ENCODE data around the gene DIS3L. TPM values are rescaled to one million over a fixed set of nuclear protein-coding genes. Genes with fewer than 3 reads are reported as not detected.

The DIS3L gene
- total RNA-seq, 4 donors from 2014 or later = 12.5 to 34.0 (median 20.6) TPM

DNA sequence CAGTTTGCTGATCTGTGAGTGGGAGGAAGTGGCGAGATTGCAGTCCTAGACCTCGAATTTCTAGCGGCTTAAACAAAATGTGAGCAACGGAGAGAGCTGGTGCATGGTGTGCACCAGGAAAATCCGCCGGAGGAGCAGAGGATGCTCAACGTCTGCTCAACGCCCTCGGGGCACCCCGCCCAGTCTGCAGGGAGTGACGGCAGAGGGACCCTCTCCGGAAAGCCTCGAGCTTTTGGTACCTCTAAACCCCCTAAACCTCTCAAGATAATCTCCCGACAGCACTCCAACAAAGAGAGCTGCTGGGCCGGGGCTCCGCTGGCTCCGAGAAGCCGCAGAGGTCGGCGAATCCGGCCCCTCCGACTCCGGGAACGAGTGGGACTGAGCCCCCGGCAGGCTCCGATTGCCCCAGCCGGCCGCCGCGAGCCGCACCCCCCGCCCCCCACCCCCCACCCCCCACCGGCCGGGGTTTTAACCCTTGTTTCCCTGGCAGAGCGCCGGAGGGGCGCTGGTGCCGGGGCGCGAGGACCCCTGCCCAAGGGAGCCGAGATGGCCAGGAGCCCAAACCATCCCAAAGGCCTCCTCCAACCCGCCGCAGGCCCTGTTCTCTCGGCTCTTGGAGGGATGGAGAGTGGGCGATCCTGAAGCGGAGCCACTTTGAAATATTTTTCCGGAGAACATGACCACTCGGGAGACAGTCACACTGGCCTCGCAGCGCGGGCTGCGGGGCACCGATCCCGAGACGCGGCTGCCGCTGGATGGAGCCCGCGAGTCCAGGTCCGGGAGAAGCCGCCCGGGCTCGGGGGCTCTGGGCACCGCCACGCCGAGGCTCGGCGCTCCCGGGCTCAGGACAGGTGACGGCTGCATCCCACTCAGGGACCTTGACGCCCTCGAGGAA lies 41.3 kb upstream of the DIS3L start:
- TF ChIP-seq POLR2A (IDR thresholded peaks at IDR 0.05) = no peak
- TF ChIP-seq, protein P1, sequence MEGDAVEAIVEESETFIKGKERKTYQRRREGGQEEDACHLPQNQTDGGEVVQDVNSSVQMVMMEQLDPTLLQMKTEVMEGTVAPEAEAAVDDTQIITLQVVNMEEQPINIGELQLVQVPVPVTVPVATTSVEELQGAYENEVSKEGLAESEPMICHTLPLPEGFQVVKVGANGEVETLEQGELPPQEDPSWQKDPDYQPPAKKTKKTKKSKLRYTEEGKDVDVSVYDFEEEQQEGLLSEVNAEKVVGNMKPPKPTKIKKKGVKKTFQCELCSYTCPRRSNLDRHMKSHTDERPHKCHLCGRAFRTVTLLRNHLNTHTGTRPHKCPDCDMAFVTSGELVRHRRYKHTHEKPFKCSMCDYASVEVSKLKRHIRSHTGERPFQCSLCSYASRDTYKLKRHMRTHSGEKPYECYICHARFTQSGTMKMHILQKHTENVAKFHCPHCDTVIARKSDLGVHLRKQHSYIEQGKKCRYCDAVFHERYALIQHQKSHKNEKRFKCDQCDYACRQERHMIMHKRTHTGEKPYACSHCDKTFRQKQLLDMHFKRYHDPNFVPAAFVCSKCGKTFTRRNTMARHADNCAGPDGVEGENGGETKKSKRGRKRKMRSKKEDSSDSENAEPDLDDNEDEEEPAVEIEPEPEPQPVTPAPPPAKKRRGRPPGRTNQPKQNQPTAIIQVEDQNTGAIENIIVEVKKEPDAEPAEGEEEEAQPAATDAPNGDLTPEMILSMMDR (IDR thresholded peaks at IDR 0.05) = peak; percentile 31 to 62 (median 46)
- H3K27ac ChIP-seq = no peak overlapping the region
- peak overlapping the region; percentile 35 to 74 (median 48) for H3K4me3 ChIP-seq
- H3K27me3 ChIP-seq = peaks cover 16 to 85% (median 29%) of the 10 kb centered on the region in 4 donors
- intact Hi-C loops (cut with DNase I) = no loop called here
- DNase-seq = no peak
- WGBS, 2 donors = 5% methylated on average over 30 of the region's 72 CpGs; no CpG with 5 or more reads in 1 of the 2 donors
- H3K4me1 ChIP-seq = peaks cover 21 to 34% (median 26%) of the 10 kb centered on the region in 3 donors
- H3K9me3 ChIP-seq = no peaks in the 10 kb centered on the region
- H3K36me3 ChIP-seq = no peaks in the 10 kb centered on the region

DNA sequence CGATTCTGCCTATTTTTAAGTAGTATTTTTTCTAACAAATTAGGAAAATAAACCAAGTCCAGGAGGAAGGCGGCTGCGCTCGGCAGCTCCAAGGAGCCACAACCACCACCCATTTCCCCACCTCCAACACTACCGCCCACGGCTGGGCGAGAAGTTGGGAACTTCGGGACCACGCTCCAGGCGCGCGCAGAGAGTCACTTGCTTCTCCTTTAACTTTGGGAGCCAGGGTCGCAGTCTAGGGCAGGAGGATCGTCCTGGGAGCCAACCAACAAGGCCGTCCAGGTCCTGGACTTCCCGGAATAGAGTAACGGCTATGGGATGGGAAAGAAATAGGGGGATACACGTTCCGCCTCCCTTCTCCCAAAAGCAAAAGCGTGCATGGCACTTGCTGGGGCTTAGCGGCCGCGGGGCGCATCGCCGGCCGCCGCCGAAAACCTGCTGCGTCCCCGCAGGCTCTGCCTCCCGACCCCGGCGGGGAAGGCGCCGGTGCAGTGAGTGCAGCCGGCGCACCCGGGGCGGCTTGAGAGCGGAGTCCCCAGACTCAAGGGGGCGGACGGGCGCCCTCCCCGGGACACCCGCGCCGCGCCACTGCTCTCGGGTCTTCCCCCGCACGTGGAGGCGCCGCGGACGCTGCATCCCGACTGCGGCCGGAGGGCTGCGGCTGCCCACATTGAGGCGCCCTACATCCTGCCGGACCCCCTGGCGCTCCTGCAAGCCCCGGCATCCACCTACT lies 40.5 kb upstream of the DIS3L start:
- peaks cover 16 to 88% (median 29%) of the 10 kb centered on the region in 4 donors for H3K27me3 ChIP-seq
- TF ChIP-seq, protein P1 (IDR thresholded peaks at IDR 0.05) = no peak
- TF ChIP-seq POLR2A (IDR thresholded peaks at IDR 0.05) = no peak
- peaks cover 21 to 34% (median 26%) of the 10 kb centered on the region in 3 donors for H3K4me1 ChIP-seq
- 0 to 2% methylated on average over 9 to 19 of the region's 64 CpGs for WGBS, 2 donors
- no peaks in the 10 kb centered on the region for H3K36me3 ChIP-seq
- H3K4me3 ChIP-seq = peak overlapping the region; percentile 35 to 74 (median 48)
- no peak for DNase-seq
- H3K27ac ChIP-seq = no peak overlapping the region
- no peaks in the 10 kb centered on the region for H3K9me3 ChIP-seq
- intact Hi-C loops (cut with DNase I) = no loop called here

DNA sequence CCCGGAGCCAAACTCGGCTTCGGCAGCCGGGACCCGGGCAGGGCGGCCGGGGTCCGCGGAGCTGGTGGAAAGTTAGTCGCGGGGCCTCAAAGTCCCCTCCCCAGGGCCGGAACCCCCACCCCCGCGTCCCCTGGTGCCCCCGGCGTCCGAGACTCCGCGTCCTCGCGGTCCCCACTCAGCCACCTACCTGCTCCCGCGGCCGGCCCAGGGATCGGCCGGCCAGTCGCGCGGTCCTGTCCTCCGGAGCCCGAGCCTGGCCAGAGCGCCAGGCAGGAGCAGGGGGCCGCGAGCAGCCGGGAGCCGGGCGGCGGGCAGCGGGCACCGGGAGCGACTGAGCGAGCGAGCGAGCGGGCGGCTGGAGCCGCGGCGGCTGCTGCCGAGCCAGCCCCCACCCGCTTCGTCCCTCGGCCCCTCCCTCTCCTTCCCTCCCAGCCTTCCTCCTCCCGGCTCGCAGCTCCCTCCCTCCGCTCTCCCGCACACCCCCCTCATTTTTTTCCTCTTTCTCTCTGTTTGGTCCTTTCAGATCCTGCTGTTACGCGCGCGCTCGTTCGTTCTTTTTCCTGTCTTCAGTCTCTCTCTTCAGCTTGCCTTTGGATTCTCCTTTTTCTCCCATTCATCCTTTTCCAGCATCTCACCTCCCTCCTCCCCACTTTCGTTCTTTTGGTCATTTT lies 39.8 kb upstream of the DIS3L start, which contains the start of gene MEGF11:
Gene MEGF11, minus strand, starts transcription at position 333 of the 671 bp plus-strand sequence. CDS start 125,347 bp downstream, outside the sequence.
- 0 to 5% methylated on average over 13 to 32 of the region's 64 CpGs for WGBS, 2 donors
- Histone ChIP-seq H3K4me1 (peaks cover 21 to 34% (median 26%) of the 10 kb centered on the region in 3 donors), H3K27me3 (peaks cover 16 to 95% (median 29%) of the 10 kb centered on the region in 4 donors), H3K4me3 (peak within 1 kb of the TSS; percentile 35 to 74 (median 48)), H3K36me3 (no peaks in the 10 kb centered on the region), H3K27ac (no peak within 1 kb of the TSS), H3K9me3 (no peaks in the 10 kb centered on the region)
- intact Hi-C loops (cut with DNase I) = no loop called here
- TF ChIP-seq, protein P1 (IDR thresholded peaks at IDR 0.05) = no peak
- no peak for TF ChIP-seq POLR2A (IDR thresholded peaks at IDR 0.05)
- DNase-seq = no peak

DNA sequence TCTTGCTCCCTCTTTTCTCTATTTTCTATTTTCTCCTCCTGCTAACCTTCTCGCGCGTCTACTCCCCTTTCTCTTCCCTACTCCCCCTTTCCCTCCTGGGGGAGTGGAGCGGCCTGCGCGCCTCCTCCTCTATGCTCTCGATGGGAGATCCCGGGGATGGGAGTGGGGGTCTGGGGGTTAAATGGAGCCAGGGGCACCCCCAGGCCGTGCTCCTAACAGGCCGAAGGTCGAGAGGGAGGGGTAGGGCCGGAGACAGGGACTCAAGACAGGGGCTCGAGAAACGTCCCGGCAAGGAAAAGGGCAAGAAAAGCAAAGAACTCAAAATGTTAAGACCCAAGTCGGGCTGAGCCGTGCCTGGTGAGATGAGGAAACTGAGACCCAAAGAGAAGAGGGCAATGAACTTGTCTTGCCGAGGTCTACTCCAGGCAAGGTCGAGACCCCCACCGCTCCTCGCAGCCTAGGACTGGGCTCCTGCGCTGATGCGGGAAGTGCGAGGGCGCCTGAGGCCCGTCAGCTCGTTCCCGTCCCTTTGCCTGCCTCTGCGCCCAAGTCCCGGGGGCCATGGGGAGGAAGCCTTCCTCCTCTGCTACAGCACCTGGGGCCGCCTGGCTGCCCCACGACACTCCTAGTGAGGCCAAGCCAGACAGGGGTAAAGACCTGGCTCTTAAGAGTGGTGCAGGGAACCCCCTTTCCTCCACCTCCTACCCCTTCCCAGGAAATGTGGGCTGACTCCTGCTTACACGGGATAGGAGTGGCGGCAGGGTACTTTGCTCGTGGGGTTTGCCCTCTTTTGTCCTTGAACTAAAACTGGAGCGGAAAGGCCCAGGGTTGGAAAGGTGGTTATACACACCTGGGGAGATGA lies 39.0 kb upstream of the DIS3L start:
- no peak for DNase-seq
- Histone ChIP-seq H3K27ac (no peak overlapping the region), H3K9me3 (no peaks in the 10 kb centered on the region), H3K4me1 (peaks cover 21 to 34% (median 26%) of the 10 kb centered on the region in 3 donors), H3K36me3 (no peaks in the 10 kb centered on the region), H3K27me3 (peaks cover 16 to 94% (median 29%) of the 10 kb centered on the region in 4 donors), H3K4me3 (peak overlapping the region; percentile 35 to 74 (median 48))
- TF ChIP-seq, protein P1 (IDR thresholded peaks at IDR 0.05) = no peak
- no peak for TF ChIP-seq POLR2A (IDR thresholded peaks at IDR 0.05)
- intact Hi-C loops (cut with DNase I) = no loop called here
- WGBS, 2 donors = 20 to 21% methylated on average over 19 to 22 of the region's 36 CpGs

All from esophagus squamous epithelium (tissue), 5 donors.